ENCODE results near the gene TP63.

Gene TP63

DNA sequence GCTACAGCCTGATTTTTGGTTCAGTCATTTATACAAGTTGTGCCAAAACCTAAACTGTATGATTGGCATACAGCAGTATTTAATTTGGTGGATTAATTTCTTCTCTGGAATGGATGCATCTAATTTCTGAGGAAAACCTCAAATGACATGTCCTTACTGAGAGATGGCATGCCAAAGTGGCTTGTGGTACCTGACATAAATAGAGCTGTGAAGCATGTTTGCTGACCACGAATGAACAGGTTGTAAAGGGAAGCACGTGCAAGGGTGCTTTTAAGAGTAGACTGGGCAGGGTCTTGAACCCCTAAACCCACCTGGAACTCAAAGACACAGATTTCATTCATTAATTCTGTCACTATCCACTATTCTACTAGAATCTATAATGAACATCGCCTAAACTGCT lies 77.2 kb downstream of the TP63 start:
- H3K18ac ChIP-seq (ENCODE audit: low read length) = no peak overlapping the region
- H2BK120ac ChIP-seq (ENCODE audit: insufficient read depth, low read length, poor library complexity) = no peak overlapping the region
- H3K79me2 ChIP-seq (ENCODE audit: control insufficient read depth, insufficient read depth, low read length, poor library complexity) = no peaks in the 10 kb centered on the region
- H3K36me3 ChIP-seq (ENCODE audit: control insufficient read depth in 1 of 2, insufficient read depth in 2 of 2, low read length in 2 of 2) = no peaks in the 10 kb centered on the region
- H2BK12ac ChIP-seq (ENCODE audit: low read length) = no peak overlapping the region
- no peak overlapping the region for H3K27ac ChIP-seq (ENCODE audit: low read depth, low read length)
- H4K12ac ChIP-seq (ENCODE audit: low read depth, low read length) = no peak overlapping the region
- no peak for DNase-seq
- no peak overlapping the region for H3K4me2 ChIP-seq (ENCODE audit: low read length)
- whole genome bisulfite sequencing (ENCODE audit: extremely low coverage, insufficient coverage, insufficient read length) = no CpG with 5 or more reads among the region's 3 CpGs
- H2AK5ac ChIP-seq (ENCODE audit: low read length) = no peak overlapping the region
- H3K79me1 ChIP-seq (ENCODE audit: low read length) = peaks cover 2% of the 10 kb centered on the region
- H3K14ac ChIP-seq (ENCODE audit: low read length) = no peak overlapping the region
- H3K4me1 ChIP-seq (ENCODE audit: control insufficient read depth in 1 of 2, insufficient read depth in 2 of 2, low read length in 2 of 2) = peaks cover 2 to 4% of the 10 kb centered on the region in 2 experiments
- no peaks in the 10 kb centered on the region for H3K27me3 ChIP-seq (ENCODE audit: insufficient read depth, low read length)
- no peak overlapping the region for H4K8ac ChIP-seq (ENCODE audit: low read depth, low read length)
- no peak overlapping the region for H3K4ac ChIP-seq (ENCODE audit: low read depth, low read length)
- no peak overlapping the region for H4K91ac ChIP-seq (ENCODE audit: low read depth, low read length)
- H2BK5ac ChIP-seq (ENCODE audit: low read depth, low read length, poor library complexity) = no peak overlapping the region
- H3K4me3 ChIP-seq (ENCODE audit: low read depth, low read length) = no peak overlapping the region
- no peak overlapping the region for H3K23ac ChIP-seq (ENCODE audit: low read length)
- H3K9me3 ChIP-seq (ENCODE audit: insufficient read depth, low read depth, low read length) = no peaks in the 10 kb centered on the region
- no peak overlapping the region for H2AFZ ChIP-seq (ENCODE audit: insufficient read depth, low read length, poor library complexity)
- no peak overlapping the region for H3K9ac ChIP-seq (ENCODE audit: low read length)

DNA sequence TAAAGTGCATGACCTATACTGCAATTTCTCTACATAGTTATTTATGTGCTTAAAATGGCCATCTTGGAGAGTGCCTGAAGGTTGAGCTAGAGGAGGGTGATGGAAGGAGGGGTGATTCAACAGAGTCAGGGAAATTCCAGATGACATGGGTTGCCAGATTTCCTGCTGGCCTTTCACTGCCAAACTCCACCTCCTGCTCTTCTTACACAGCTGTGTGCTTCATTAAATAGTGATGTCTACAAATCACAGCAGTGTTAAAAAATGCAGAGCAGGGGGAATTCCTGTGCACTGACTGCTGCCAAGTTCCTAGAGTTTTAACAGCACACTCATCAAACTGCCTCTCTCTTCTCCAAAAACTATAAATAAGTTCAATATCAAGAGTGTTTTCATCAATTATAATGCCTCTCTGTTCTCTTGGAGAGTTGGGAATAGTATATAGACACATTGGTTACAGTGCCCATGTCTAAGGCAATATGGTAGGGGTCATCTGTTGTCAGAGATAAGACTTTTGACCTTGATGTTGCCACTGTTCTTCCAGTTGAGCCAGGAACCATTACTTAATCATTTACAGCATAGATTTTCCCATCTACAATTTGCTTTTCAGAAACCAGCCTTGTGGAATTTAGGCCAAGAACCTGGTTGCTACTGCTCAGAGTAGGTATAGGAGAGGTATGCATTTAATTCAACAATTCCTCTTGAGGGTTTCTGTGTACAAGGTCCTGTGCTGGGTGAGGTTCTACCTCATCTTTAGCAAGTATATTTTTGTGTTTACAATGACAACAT lies 79.6 kb downstream of the TP63 start:
- H3K27me3 ChIP-seq (ENCODE audit: insufficient read depth, low read length) = no peaks in the 10 kb centered on the region
- no peak overlapping the region for H3K27ac ChIP-seq (ENCODE audit: low read depth, low read length)
- H3K4ac ChIP-seq (ENCODE audit: low read depth, low read length) = no peak overlapping the region
- no peaks in the 10 kb centered on the region for H3K36me3 ChIP-seq (ENCODE audit: control insufficient read depth in 1 of 2, insufficient read depth in 2 of 2, low read length in 2 of 2)
- H4K8ac ChIP-seq (ENCODE audit: low read depth, low read length) = no peak overlapping the region
- H2AK5ac ChIP-seq (ENCODE audit: low read length) = no peak overlapping the region
- no peaks in the 10 kb centered on the region for H3K9me3 ChIP-seq (ENCODE audit: insufficient read depth, low read depth, low read length)
- no peak overlapping the region for H2BK120ac ChIP-seq (ENCODE audit: insufficient read depth, low read length, poor library complexity)
- H2AFZ ChIP-seq (ENCODE audit: insufficient read depth, low read length, poor library complexity) = no peak overlapping the region
- no peak overlapping the region for H2BK12ac ChIP-seq (ENCODE audit: low read length)
- H3K18ac ChIP-seq (ENCODE audit: low read length) = no peak overlapping the region
- no peak overlapping the region for H3K4me3 ChIP-seq (ENCODE audit: low read depth, low read length)
- no peak overlapping the region for H4K91ac ChIP-seq (ENCODE audit: low read depth, low read length)
- H3K9ac ChIP-seq (ENCODE audit: low read length) = no peak overlapping the region
- H4K12ac ChIP-seq (ENCODE audit: low read depth, low read length) = no peak overlapping the region
- H3K79me2 ChIP-seq (ENCODE audit: control insufficient read depth, insufficient read depth, low read length, poor library complexity) = no peaks in the 10 kb centered on the region
- peak; percentile 62 to 66 for DNase-seq
- H3K4me2 ChIP-seq (ENCODE audit: low read length) = no peak overlapping the region
- peaks cover 4% of the 10 kb centered on the region for H3K79me1 ChIP-seq (ENCODE audit: low read length)
- no peak overlapping the region for H3K23ac ChIP-seq (ENCODE audit: low read length)
- peaks cover 2 to 6% of the 10 kb centered on the region in 2 experiments for H3K4me1 ChIP-seq (ENCODE audit: control insufficient read depth in 1 of 2, insufficient read depth in 2 of 2, low read length in 2 of 2)
- no peak overlapping the region for H2BK5ac ChIP-seq (ENCODE audit: low read depth, low read length, poor library complexity)
- no peak overlapping the region for H3K14ac ChIP-seq (ENCODE audit: low read length)

DNA sequence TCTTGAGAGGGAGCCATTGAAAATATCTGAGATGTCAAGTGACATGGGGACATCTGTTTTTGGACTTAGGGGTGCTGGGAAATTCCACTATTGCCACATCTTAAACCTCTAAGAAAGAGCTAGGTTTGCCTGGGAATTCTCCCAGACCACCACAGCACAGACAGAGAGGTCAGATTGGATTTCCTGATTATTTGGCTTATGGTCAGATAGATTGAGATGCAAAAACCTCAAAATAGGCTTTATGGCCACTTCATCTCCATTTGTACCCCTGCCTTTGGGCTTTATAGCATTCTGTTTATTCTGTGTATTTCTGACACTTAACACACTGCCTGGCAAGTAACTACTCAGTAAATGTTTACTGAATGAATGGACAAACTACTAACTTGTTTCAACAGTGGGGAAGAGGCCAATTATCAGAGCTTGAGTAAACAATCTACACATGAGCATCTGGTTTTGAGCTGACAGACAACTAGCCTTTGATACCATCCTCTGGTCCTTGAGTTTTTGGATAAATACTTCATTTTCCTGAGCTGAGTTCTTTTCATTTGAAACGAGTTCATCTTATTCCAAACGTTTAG lies 81.8 kb downstream of the TP63 start:
- no peaks in the 10 kb centered on the region for H3K36me3 ChIP-seq (ENCODE audit: control insufficient read depth in 1 of 2, insufficient read depth in 2 of 2, low read length in 2 of 2)
- H3K4me2 ChIP-seq (ENCODE audit: low read length) = no peak overlapping the region
- no peak overlapping the region for H2AK5ac ChIP-seq (ENCODE audit: low read length)
- no peak overlapping the region for H3K27ac ChIP-seq (ENCODE audit: low read depth, low read length)
- H2BK120ac ChIP-seq (ENCODE audit: insufficient read depth, low read length, poor library complexity) = no peak overlapping the region
- no peak overlapping the region for H2BK12ac ChIP-seq (ENCODE audit: low read length)
- H3K9ac ChIP-seq (ENCODE audit: low read length) = no peak overlapping the region
- H4K12ac ChIP-seq (ENCODE audit: low read depth, low read length) = no peak overlapping the region
- H3K4me1 ChIP-seq (ENCODE audit: control insufficient read depth in 1 of 2, insufficient read depth in 2 of 2, low read length in 2 of 2) = peaks cover 2 to 6% of the 10 kb centered on the region in 2 experiments
- H4K91ac ChIP-seq (ENCODE audit: low read depth, low read length) = no peak overlapping the region
- no peak overlapping the region for H3K14ac ChIP-seq (ENCODE audit: low read length)
- peaks cover 4% of the 10 kb centered on the region for H3K79me1 ChIP-seq (ENCODE audit: low read length)
- DNase-seq = no peak
- no peaks in the 10 kb centered on the region for H3K79me2 ChIP-seq (ENCODE audit: control insufficient read depth, insufficient read depth, low read length, poor library complexity)
- no peak overlapping the region for H3K18ac ChIP-seq (ENCODE audit: low read length)
- H3K4ac ChIP-seq (ENCODE audit: low read depth, low read length) = no peak overlapping the region
- H4K8ac ChIP-seq (ENCODE audit: low read depth, low read length) = no peak overlapping the region
- no peak overlapping the region for H3K4me3 ChIP-seq (ENCODE audit: low read depth, low read length)
- no peak overlapping the region for H2BK5ac ChIP-seq (ENCODE audit: low read depth, low read length, poor library complexity)
- WGBS (ENCODE audit: extremely low coverage, insufficient coverage, insufficient read length) = no CpG with 5 or more reads among the region's 2 CpGs
- H2AFZ ChIP-seq (ENCODE audit: insufficient read depth, low read length, poor library complexity) = no peak overlapping the region
- no peaks in the 10 kb centered on the region for H3K9me3 ChIP-seq (ENCODE audit: insufficient read depth, low read depth, low read length)
- H3K23ac ChIP-seq (ENCODE audit: low read length) = no peak overlapping the region
- no peaks in the 10 kb centered on the region for H3K27me3 ChIP-seq (ENCODE audit: insufficient read depth, low read length)

DNA sequence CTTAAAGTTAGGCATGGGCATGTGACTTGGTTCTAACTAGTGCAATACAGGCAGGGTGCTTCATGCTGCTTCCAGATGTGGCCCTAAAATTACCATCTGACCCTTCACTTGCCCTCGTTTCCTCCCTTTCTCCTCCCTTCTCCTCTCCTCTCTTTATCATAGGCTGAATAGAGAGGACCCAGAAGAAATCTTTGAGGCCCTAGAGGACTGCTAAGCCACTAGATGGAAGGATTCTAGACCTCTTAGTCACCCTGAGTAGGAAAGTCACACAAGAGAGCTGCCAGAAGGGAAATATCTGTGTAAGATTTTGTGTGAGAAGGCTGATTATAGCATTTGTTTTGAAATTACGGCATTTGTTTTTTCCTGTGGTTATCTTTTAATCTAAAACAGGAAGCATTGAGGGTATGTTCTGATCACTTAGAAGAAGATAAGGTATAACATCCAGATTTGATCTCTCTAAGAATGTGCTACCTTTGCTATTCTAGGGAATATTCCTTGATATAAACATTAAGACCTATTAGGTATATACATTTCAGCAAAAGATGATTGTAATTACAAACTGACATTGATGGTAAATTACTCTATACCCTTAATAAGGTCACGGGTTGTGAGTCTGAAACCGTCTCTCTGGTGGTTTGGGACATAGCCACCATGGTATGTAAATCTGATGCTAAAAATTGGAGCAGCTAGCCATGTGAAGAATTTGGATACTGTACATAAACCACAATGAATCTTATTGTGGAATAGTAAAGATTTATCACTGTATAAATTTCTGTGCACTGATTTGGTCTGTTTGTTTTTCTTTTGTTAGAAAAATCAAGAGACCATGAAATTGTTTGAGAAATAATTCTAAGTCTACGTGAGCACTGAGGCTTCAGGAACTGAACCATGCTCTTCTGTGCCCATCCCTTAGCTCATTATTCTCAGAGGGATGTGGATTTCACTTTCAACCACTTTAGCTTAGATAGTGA lies 84.1 kb downstream of the TP63 start:
- Histone ChIP-seq H3K23ac (ENCODE audit: low read length) (no peak overlapping the region), H3K79me2 (ENCODE audit: control insufficient read depth, insufficient read depth, low read length, poor library complexity) (no peaks in the 10 kb centered on the region), H3K79me1 (ENCODE audit: low read length) (peaks cover 4% of the 10 kb centered on the region), H3K18ac (ENCODE audit: low read length) (no peak overlapping the region), H3K4me2 (ENCODE audit: low read length) (no peak overlapping the region), H4K8ac (ENCODE audit: low read depth, low read length) (no peak overlapping the region), H2AK5ac (ENCODE audit: low read length) (no peak overlapping the region), H2BK12ac (ENCODE audit: low read length) (no peak overlapping the region), H3K4me1 (ENCODE audit: control insufficient read depth in 1 of 2, insufficient read depth in 2 of 2, low read length in 2 of 2) (peaks cover 4 to 6% of the 10 kb centered on the region in 2 experiments), H3K4ac (ENCODE audit: low read depth, low read length) (no peak overlapping the region), H3K14ac (ENCODE audit: low read length) (no peak overlapping the region), H4K12ac (ENCODE audit: low read depth, low read length) (no peak overlapping the region), H3K36me3 (ENCODE audit: control insufficient read depth in 1 of 2, insufficient read depth in 2 of 2, low read length in 2 of 2) (no peaks in the 10 kb centered on the region), H3K4me3 (ENCODE audit: low read depth, low read length) (no peak overlapping the region), H3K27ac (ENCODE audit: low read depth, low read length) (no peak overlapping the region), H2BK5ac (ENCODE audit: low read depth, low read length, poor library complexity) (no peak overlapping the region), H3K27me3 (ENCODE audit: insufficient read depth, low read length) (no peaks in the 10 kb centered on the region), H3K9me3 (ENCODE audit: insufficient read depth, low read depth, low read length) (no peaks in the 10 kb centered on the region), H3K9ac (ENCODE audit: low read length) (no peak overlapping the region), H2AFZ (ENCODE audit: insufficient read depth, low read length, poor library complexity) (no peak overlapping the region), H4K91ac (ENCODE audit: low read depth, low read length) (no peak overlapping the region), H2BK120ac (ENCODE audit: insufficient read depth, low read length, poor library complexity) (peak overlapping the region; percentile 20)
- WGBS (ENCODE audit: extremely low coverage, insufficient coverage, insufficient read length) = no CpG with 5 or more reads among the region's 5 CpGs
- DNase-seq = peak in 1 of 2 donors; percentile 80

Data from trophoblast cell (in vitro differentiated cells and primary cell).